Measurements from ENCODE around the gene EGFLAM. TPM values are rescaled to one million over a fixed set of nuclear protein-coding genes. Genes with fewer than 3 reads are reported as not detected.

Gene EGFLAM
- total and polyA plus RNA-seq, 9 of the 15 experiments (the other 6 are each of a cell fraction or from before 2014, with no cell fraction given), result 0.09 to 2.5 (median 1.0) TPM

GRCh38 chr5:38423276-38424147 is 165.2 kb downstream of the EGFLAM start:
- no peak for FAIRE-seq
- intact Hi-C loops (cut with micrococcal nuclease), result loop anchor here (5.0 kb wide), 1 partner anchor 384 kb away; no protein-coding TSS in a partner anchor
- H2AFZ ChIP-seq (ENCODE audit: low read depth, low read length), result no peak overlapping the region

More at GRCh38 chr5:38423276-38424147, 165.2 kb downstream of the EGFLAM start:
- BruUV-seq (replicated peaks), result no TSS peak
- Histone ChIP-seq H3K27me3 (ENCODE audit: control insufficient read depth in 2 of 2, insufficient read depth in 2 of 2, low read length in 2 of 2) (peaks cover 0 to 11% of the 10 kb centered on the region in 2 experiments; a peak in 2 of 5 replicates), H3K9ac (ENCODE audit: insufficient read depth in 1 of 2, low read depth in 2 of 2, low read length in 2 of 2) (no peak overlapping the region), H3K27ac (ENCODE audit: extremely low read depth, low read depth, low read length) (no peak overlapping the region), H4K20me1 (replicated peaks; ENCODE audit: control insufficient read depth, insufficient read depth, low read length) (no peaks in the 10 kb centered on the region), H3K9me3 (replicated peaks; ENCODE audit: control insufficient read depth, insufficient read depth, low read depth, low read length) (no peaks in the 10 kb centered on the region), H3K4me2 (ENCODE audit: insufficient read depth, low read length) (no peak overlapping the region), H3K36me3 (ENCODE audit: control insufficient read depth, insufficient read depth, low read length) (no peaks in the 10 kb centered on the region), H3K4me3 (no peak overlapping the region), H3K4me1 (replicated peaks in 1 of 2; ENCODE audit: control insufficient read depth in 2 of 2, insufficient read depth in 2 of 2, low read length in 2 of 2) (no peaks in the 10 kb centered on the region; a peak in 1 of 5 replicates), H3K79me2 (ENCODE audit: control insufficient read depth, insufficient read depth, low read length) (no peaks in the 10 kb centered on the region), H3K9me1 (ENCODE audit: control insufficient read depth, insufficient read depth, low read length) (no peaks in the 10 kb centered on the region)
- in situ Hi-C loops (cut with MboI), result no loop called here
- ATAC-seq (no peak), DNase-seq (ENCODE audit: extremely low read depth in 1 of 4, low spot score in 3 of 4) (no peak)
- 3% methylated on average over 5 of the region's 5 CpGs for WGBS (ENCODE audit: insufficient coverage, low coverage, missing lambda C conversion rate)
- ChIA-PET CTCF (ENCODE audit: low intra/inter-chr PET ratio) (no interaction called here), POLR2A (no interaction called here)
- no peak for TF ChIP-seq SMAD4 (CRISPR knock-in tag; conservative IDR thresholded peaks at IDR 0.05)
- TF ChIP-seq IRF9 (tag; IDR thresholded peaks at IDR 0.05), result no peak
- TF ChIP-seq SMARCB1 (IDR thresholded peaks at IDR 0.05; ENCODE audit: insufficient read length, low read depth), result no peak
- TF ChIP-seq LARP7 (IDR thresholded peaks at IDR 0.05), result no peak
- TF ChIP-seq NCOA4 (IDR thresholded peaks at IDR 0.05; ENCODE audit: partially characterized antibody), result no peak
- no peak for TF ChIP-seq ZNF764 (CRISPR knock-in tag; IDR thresholded peaks at IDR 0.05; ENCODE audit: low read depth)
- TF ChIP-seq FOSL1 (tag; conservative IDR thresholded peaks at IDR 0.05), result no peak
- TF ChIP-seq TGIF2 (CRISPR knock-in tag; IDR thresholded peaks at IDR 0.05), result no peak
- TF ChIP-seq ZNF184 (CRISPR knock-in tag; IDR thresholded peaks at IDR 0.05), result no peak
- TF ChIP-seq MCM7 (IDR thresholded peaks at IDR 0.05), result no peak
- TF ChIP-seq ZNF507 (tag; conservative IDR thresholded peaks at IDR 0.05), result no peak
- no peak for TF ChIP-seq FOXP1 (CRISPR knock-in tag; IDR thresholded peaks at IDR 0.05)
- TF ChIP-seq SP1 (CRISPR knock-in tag; IDR thresholded peaks at IDR 0.05), result no peak
- no peak for TF ChIP-seq HLTF (IDR thresholded peaks at IDR 0.05)
- no peak for TF ChIP-seq DDX20 (tag; IDR thresholded peaks at IDR 0.05; ENCODE audit: low read depth)
- TF ChIP-seq POLR2AphosphoS5 (IDR thresholded peaks at IDR 0.05; ENCODE audit: control insufficient read depth, insufficient read depth, low read depth, low read length), result no peak

Measured in K562 (cell line).